Measurements from ENCODE around the gene ARL15. TPM values are rescaled to one million over a fixed set of nuclear protein-coding genes. Genes with fewer than 3 reads are reported as not detected.

ARL15 gene
- polyA plus RNA-seq, 1 donor from 2014 or later = 10.9 TPM

DNA sequence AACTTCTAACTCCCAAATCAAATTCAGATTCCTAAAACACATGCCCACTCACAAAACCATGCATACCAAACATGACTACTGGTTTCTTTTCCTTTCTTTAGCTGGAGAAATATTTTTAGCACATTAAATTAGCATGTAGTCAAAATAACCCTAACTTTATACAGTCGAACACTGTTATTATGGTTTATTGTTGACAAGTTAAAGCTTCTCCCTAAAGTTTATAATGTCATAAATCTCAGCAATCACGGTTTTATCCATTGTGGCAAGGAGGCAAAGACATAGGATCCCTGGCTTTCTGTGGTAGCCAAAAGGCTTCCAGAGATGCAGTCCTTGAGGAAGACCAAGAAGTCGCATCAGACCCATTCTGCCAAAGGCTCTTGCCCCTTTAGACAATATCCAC lies 27.5 kb downstream of the ARL15 start:
- Mint-ChIP-seq H3K4me3 (no peak overlapping the region), H3K27me3 (no peaks in the 10 kb centered on the region), H3K27ac (no peak overlapping the region), H3K9me3 (peaks cover 0 to 16% (median 5%) of the 10 kb centered on the region in 3 donors), H3K4me1 (peaks cover 0 to 6% (median 3%) of the 10 kb centered on the region in 3 donors), H3K36me3 (peaks cover 16% of the 10 kb centered on the region)

DNA sequence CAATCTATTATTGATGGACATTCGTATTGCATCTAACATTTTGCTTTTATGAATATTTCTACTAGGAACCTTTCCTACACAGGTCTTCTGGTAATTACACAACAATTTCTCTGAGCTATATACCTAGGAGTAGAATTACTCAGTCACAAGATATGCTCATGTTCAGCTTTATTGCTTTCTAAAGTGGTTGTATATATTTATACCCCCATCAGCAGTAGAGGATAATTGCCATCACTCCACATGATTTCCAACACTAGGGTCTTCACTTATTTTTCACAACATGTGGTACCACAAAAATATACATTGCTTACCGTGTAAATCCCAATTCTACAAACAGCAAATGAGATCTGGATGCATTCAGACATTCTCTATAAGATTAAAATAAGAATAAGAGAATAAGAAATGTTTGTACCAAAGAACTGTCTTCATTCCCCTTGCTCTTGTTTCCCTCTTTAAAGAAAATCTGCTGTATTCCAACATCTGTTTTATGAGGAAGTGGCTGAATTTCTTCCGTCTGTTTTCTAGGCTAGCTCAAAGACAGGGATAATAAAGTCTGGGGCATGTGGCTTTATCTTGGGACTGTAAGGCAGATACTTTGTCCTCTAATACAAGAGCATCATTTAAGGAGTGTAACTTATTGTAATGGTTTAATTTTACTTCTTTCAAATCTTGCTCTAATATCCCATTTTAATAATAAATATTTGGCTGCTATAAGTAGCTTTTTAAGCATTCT lies 28.2 kb downstream of the ARL15 start:
- H3K36me3 Mint-ChIP-seq = peaks cover 18% of the 10 kb centered on the region
- peaks cover 0 to 6% (median 3%) of the 10 kb centered on the region in 3 donors for H3K4me1 Mint-ChIP-seq
- peaks cover 0 to 11% (median 3%) of the 10 kb centered on the region in 3 donors for H3K9me3 Mint-ChIP-seq
- H3K27ac Mint-ChIP-seq = no peak overlapping the region
- H3K27me3 Mint-ChIP-seq = no peaks in the 10 kb centered on the region
- no peak overlapping the region for H3K4me3 Mint-ChIP-seq

GRCh38 chr5:54279960-54280359 lies 30.4 kb downstream of the ARL15 start:
- H3K36me3 Mint-ChIP-seq = peaks cover 23% of the 10 kb centered on the region
- no peaks in the 10 kb centered on the region for H3K27me3 Mint-ChIP-seq
- H3K9me3 Mint-ChIP-seq = peaks cover 0 to 3% (median 0%) of the 10 kb centered on the region in 3 donors
- peaks cover 0 to 4% (median 3%) of the 10 kb centered on the region in 3 donors for H3K4me1 Mint-ChIP-seq
- peak overlapping the region in 1 of 3 donors; percentile 54 for H3K27ac Mint-ChIP-seq
- no peak overlapping the region for H3K4me3 Mint-ChIP-seq

- H3K27ac Mint-ChIP-seq = no peak overlapping the region
- H3K36me3 Mint-ChIP-seq = peaks cover 23% of the 10 kb centered on the region
- H3K4me1 Mint-ChIP-seq = peaks cover 0 to 4% (median 3%) of the 10 kb centered on the region in 3 donors
Observed at GRCh38 chr5:54278979-54279717, 31.2 kb downstream of the ARL15 start.

GRCh38 chr5:54278036-54278830 lies 32.1 kb downstream of the ARL15 start:
- peaks cover 0 to 3% (median 0%) of the 10 kb centered on the region in 3 donors for H3K9me3 Mint-ChIP-seq
- peak overlapping the region in 1 of 3 donors; percentile 68 for H3K27ac Mint-ChIP-seq
- peaks cover 23% of the 10 kb centered on the region for H3K36me3 Mint-ChIP-seq
- peaks cover 3 to 9% (median 3%) of the 10 kb centered on the region in 3 donors for H3K4me1 Mint-ChIP-seq
- H3K4me3 Mint-ChIP-seq = no peak overlapping the region
- H3K27me3 Mint-ChIP-seq = no peaks in the 10 kb centered on the region

More at GRCh38 chr5:54278979-54279717, 31.2 kb downstream of the ARL15 start:
- H3K4me3 Mint-ChIP-seq = no peak overlapping the region
- no peaks in the 10 kb centered on the region for H3K27me3 Mint-ChIP-seq
- peaks cover 0 to 3% (median 0%) of the 10 kb centered on the region in 3 donors for H3K9me3 Mint-ChIP-seq

GRCh38 chr5:54276048-54276447 lies 34.3 kb downstream of the ARL15 start:
- Mint-ChIP-seq H3K27ac (no peak overlapping the region), H3K4me3 (no peak overlapping the region), H3K27me3 (no peaks in the 10 kb centered on the region), H3K36me3 (peaks cover 22% of the 10 kb centered on the region), H3K9me3 (no peaks in the 10 kb centered on the region), H3K4me1 (peaks cover 3 to 9% (median 9%) of the 10 kb centered on the region in 3 donors)

DNA sequence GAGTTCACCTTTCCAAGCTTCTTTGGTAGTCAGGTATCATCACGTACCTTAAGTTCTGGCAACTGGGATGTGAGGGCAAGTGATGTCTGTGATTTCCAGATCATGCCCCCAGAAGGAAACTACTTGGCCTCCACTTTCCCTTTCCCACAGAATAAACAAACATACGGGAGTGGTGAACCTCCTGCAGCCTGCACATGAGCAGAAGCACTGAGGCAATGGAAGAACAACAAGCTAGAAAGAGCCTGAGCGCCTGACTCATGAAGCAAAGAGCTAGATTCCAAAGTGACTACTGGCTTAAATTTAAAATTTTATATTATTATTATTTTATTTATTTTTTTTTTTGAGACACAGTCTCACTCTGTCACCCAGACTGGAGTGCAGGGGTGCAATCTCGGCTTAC lies 35.0 kb downstream of the ARL15 start:
- H3K9me3 Mint-ChIP-seq = no peaks in the 10 kb centered on the region
- peaks cover 3 to 11% (median 9%) of the 10 kb centered on the region in 3 donors for H3K4me1 Mint-ChIP-seq
- H3K27ac Mint-ChIP-seq = no peak overlapping the region
- no peaks in the 10 kb centered on the region for H3K27me3 Mint-ChIP-seq
- no peak overlapping the region for H3K4me3 Mint-ChIP-seq
- peaks cover 22% of the 10 kb centered on the region for H3K36me3 Mint-ChIP-seq

DNA sequence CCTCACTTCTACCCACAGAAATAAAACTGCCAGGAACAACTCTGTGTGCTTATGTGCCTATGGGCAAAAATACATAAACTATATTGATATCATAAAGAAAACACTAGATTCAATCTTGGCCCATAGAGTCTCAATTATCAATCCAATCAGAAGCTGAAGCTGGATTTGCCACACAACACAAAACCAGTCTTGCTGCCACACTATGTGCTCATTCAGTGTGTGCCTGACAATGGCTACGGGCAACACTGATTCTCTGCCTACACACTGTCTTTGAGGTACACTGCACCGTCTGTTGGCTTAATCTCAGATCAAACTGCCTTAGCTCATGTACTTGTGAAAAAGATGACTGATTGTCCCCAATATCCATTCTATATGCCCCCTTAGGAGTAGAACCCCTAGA lies 35.4 kb downstream of the ARL15 start:
- Mint-ChIP-seq H3K36me3 (peaks cover 19% of the 10 kb centered on the region), H3K4me3 (no peak overlapping the region), H3K27me3 (no peaks in the 10 kb centered on the region), H3K4me1 (peaks cover 3 to 11% (median 9%) of the 10 kb centered on the region in 3 donors), H3K27ac (no peak overlapping the region), H3K9me3 (no peaks in the 10 kb centered on the region)

- Mint-ChIP-seq H3K4me3 (no peak overlapping the region), H3K27ac (no peak overlapping the region), H3K36me3 (peaks cover 11% of the 10 kb centered on the region), H3K4me1 (peaks cover 3 to 11% (median 9%) of the 10 kb centered on the region in 3 donors), H3K27me3 (no peaks in the 10 kb centered on the region), H3K9me3 (no peaks in the 10 kb centered on the region)
Observed at GRCh38 chr5:54273715-54274114, 36.7 kb downstream of the ARL15 start.

GRCh38 chr5:54272746-54273145 lies 37.6 kb downstream of the ARL15 start:
- H3K27me3 Mint-ChIP-seq = no peaks in the 10 kb centered on the region
- no peaks in the 10 kb centered on the region for H3K9me3 Mint-ChIP-seq
- H3K4me1 Mint-ChIP-seq = peaks cover 0 to 9% (median 7%) of the 10 kb centered on the region in 3 donors
- peaks cover 10% of the 10 kb centered on the region for H3K36me3 Mint-ChIP-seq
- no peak overlapping the region for H3K27ac Mint-ChIP-seq
- no peak overlapping the region for H3K4me3 Mint-ChIP-seq

GRCh38 chr5:54270326-54270725 lies 40.0 kb downstream of the ARL15 start:
- Mint-ChIP-seq H3K27me3 (no peaks in the 10 kb centered on the region), H3K27ac (no peak overlapping the region), H3K36me3 (peaks cover 2% of the 10 kb centered on the region), H3K4me1 (peaks cover 1 to 13% (median 11%) of the 10 kb centered on the region in 3 donors), H3K9me3 (no peaks in the 10 kb centered on the region), H3K4me3 (no peak overlapping the region)

DNA sequence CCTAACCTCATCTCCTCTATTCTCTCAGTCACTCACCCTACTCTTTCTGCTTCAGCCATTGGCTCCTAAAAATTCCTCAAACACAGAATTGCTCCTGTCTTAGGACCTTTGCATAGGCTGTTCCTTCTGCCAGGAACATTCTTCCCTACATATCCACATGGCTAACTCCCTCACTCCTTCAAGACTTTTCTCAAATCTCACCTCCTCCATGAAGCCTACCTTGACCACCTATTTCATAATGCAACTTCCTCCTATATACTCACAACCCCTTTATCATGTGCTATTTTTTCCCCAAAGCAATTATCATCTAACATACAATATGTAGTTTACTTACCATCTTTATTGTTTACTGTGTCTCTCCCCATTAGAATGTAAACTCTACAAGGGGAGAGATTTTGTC lies 45.8 kb downstream of the ARL15 start:
- Mint-ChIP-seq H3K27me3 (no peaks in the 10 kb centered on the region), H3K27ac (no peak overlapping the region)

GRCh38 chr5:54263447-54263846 lies 46.9 kb downstream of the ARL15 start:
- H3K27ac Mint-ChIP-seq = no peak overlapping the region
- no peak overlapping the region for H3K4me3 Mint-ChIP-seq
- no peaks in the 10 kb centered on the region for H3K27me3 Mint-ChIP-seq
- no peaks in the 10 kb centered on the region for H3K9me3 Mint-ChIP-seq
- H3K36me3 Mint-ChIP-seq = no peaks in the 10 kb centered on the region
- peaks cover 4 to 20% (median 15%) of the 10 kb centered on the region in 3 donors for H3K4me1 Mint-ChIP-seq

More for the DNA sequence above, 45.8 kb downstream of the ARL15 start:
- Mint-ChIP-seq H3K4me1 (peaks cover 1 to 15% (median 10%) of the 10 kb centered on the region in 3 donors), H3K36me3 (no peaks in the 10 kb centered on the region), H3K9me3 (no peaks in the 10 kb centered on the region), H3K4me3 (no peak overlapping the region)

DNA sequence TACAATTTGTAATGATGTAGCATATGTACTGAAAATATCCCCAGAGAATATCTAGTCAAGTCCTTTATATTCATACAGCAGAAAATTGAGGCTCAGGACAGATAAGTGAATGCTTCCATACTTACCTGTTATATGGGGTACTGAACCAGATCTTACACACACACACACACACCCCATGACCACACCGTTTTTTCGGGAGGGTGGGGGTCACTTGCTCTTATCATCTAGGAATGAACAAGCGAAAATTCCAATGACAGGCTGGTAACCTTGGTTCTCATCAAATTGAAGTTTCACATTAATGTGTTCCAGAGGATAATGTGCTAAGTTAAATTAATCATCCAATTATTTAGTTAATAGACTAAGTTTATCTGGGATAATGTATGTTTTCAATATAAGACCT lies 48.8 kb downstream of the ARL15 start:
- H3K36me3 Mint-ChIP-seq = no peaks in the 10 kb centered on the region
- H3K27me3 Mint-ChIP-seq = no peaks in the 10 kb centered on the region
- H3K4me1 Mint-ChIP-seq = peaks cover 13 to 28% (median 20%) of the 10 kb centered on the region in 3 donors
- no peak overlapping the region for H3K4me3 Mint-ChIP-seq
- H3K9me3 Mint-ChIP-seq = no peaks in the 10 kb centered on the region
- no peak overlapping the region for H3K27ac Mint-ChIP-seq

DNA sequence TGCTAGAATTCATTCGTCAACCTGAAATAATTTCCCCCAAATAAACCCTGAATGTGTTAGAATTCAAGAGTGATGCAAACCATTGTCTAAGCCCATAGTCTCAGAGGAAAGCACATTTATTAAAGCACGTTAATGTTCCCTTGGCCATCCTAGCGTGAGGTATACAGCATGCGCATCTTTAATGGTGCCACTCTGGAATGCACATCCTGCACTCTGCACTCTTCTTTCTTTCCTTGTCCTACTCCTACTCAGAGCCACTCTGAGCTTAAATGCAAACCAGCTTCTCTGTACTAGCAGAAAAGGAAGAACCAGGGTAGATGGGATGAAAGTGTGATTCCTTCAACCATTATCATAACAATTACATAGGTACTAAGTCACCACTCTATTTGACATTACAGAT lies 50.4 kb downstream of the ARL15 start:
- H3K4me1 Mint-ChIP-seq = peaks cover 17 to 31% (median 28%) of the 10 kb centered on the region in 3 donors
- H3K9me3 Mint-ChIP-seq = no peaks in the 10 kb centered on the region

More for the DNA sequence above, 50.4 kb downstream of the ARL15 start:
- Mint-ChIP-seq H3K27ac (no peak overlapping the region), H3K36me3 (no peaks in the 10 kb centered on the region), H3K27me3 (no peaks in the 10 kb centered on the region), H3K4me3 (no peak overlapping the region)
